Hair follicular keratinocyte (primary cell): ENCODE results near the gene AVPI1. TPM values are rescaled to one million over a fixed set of nuclear protein-coding genes. Genes with fewer than 3 reads are reported as not detected.

Experiments
- total RNA-seq: library from RNA; depleted of rRNA; stranded (reverse); fragments of >200 nt; gene quantifications from 2 replicates; pipeline ENCODE4 v1.2.3, GENCODE V29; 2015

Gene AVPI1
- total RNA-seq, result 23.0 and 23.2 TPM in 2 replicates

DNA sequence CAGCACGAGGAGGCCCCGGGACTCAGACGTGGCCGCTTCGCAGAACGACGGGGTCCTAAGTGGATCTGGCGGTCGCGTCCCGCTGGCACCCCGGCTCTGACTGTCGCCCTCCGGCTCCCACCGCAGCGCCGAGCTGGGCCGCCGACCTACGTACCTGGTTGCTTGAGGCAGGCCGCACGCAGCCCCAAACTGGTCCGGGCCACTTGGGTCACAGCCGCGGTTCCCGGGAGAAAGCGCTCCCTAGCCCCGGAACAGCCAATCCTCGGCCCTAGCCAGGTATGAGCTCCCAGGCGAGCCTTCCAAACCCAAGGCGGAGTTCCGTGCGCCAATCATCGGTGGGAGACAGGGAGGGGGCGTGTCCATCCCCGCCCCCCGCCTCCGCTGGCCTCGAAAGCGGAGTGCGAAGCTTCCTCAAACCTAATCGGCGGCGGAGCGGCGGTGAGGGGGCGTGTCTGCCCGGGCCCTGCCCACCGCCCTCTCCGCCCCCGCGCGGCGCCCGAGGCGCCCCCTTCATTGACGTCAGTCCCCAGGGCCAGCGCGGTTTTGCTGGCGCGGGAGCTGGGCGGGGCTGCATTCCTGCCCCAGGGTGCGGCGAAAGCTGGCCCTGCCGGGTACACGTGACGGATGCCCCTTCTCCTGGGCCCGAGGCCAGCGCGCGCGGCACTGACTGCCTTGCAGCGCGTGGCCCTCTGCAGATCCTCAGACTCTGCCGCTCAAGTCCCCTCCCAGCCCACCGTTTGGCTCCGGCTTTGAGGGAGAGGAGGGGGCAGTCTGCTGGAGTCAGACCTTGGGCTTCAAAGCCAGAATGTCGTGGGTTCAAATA is at the start of gene AVPI1:
Gene AVPI1 (minus strand): TSS at position 280 of the 823 bp plus-strand sequence. CDS start 7,336 bp downstream, outside the sequence.

GRCh38 chr10:97713339-97713825 is 26.3 kb upstream of the AVPI1 start, which contains the start of gene MARVELD1:
MARVELD1 (plus strand) TSS chr10:97713730; CDS start chr10:97713877, 147 bp downstream.

DNA sequence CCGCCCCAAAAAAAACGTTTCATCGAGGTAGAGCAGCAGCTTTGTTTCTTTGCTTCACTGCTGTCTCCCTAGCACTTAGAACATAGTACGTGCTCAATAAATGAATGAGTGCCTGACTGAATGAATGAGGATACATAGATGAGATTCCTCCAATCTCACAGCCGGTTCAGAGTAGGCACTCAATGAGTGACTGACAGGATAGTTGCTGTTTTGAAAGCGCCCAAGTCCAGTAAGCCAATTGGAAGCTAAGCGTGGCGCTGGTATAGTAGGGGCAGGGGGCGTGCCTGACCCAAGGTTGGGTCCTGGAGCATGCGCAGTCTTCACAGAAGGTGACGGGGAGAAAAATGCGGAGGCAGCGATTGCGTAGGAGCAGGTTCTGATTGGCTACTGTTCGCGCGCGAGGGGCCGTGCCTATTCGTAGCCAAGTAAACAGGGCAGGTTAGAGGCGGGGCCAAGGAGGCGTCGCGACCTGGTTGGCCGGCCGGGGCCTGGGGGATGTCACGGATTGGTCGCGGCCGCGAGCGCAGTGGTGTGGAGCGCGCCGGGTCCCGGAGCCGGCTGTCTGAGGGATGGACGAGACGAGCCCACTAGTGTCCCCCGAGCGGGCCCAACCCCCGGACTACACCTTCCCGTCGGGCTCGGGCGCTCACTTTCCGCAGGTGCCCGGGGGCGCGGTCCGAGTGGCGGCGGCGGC is 46.7 kb downstream of the AVPI1 start, which contains the start of gene PI4K2A:
Gene PI4K2A (plus strand): TSS at position 498 of the 694 bp plus-strand sequence. CDS start 72 bp downstream, at position 570.

DNA sequence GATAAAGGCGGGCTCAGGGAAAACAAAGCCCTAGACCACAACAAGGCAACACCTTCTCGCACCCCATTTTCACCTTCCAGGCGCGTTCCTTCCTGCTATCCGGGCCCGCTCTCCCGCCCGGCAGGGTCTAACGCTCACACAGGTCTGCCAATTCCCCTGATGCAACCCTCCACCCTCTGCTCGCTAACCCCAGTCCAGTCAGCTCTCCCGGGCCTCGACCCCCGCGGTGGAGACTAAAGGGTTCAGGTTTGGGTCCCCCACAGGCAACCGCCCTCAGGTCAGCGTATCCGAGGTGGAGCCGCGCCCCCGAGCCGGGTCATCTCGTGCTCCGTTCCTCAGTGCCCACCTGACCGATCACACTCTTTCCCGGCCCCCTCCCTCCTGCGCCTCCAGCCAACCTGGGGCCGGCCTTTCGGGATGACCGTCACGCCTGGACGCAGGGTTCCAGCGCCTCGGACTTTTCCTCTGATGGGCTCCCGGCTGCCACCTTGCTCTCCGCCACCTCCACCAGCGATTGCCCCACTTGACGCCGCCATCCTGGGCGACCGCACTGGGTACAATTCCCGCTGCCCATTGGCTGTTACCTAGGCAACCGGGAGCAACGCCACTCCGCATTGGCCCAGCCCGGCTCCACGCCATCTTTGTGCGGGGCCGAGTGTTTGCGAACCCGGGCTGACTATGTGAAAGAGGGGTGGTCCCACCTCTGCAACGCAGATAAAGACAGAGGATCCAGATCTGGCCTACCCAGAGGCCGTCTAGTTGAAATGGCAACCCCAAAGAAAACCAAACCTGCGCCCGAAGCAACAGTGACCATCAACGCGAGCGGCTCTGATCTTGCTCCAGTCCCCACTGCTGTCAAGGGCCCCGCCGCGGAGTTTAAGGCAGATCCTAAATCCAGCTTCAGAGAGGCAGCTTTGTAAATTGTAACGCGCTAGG is 53.8 kb downstream of the AVPI1 start, which contains the start of gene MORN4:
Gene MORN4 (minus strand): TSS at position 552 of the 936 bp plus-strand sequence. CDS start 13,847 bp downstream, outside the sequence.

Other genes with a start within 250 kb of the AVPI1 start
- gene EXOSC1, start 241.2 kb downstream of the AVPI1 start, total RNA-seq, result 44.2 and 52.7 TPM in 2 replicates
- gene ZDHHC16, start 241.1 kb downstream of the AVPI1 start, total RNA-seq, result 53.5 and 58.4 TPM in 2 replicates
- gene MMS19, start 188.8 kb downstream of the AVPI1 start, total RNA-seq, result 96.5 and 110 TPM in 2 replicates
- gene UBTD1, start 188.3 kb downstream of the AVPI1 start, total RNA-seq, result 25.9 and 28.3 TPM in 2 replicates
- 1.0 and 3.0 TPM in 2 replicates for gene ANKRD2, start 114.5 kb downstream of the AVPI1 start, total RNA-seq
- gene HOGA1, start 102.9 kb downstream of the AVPI1 start, total RNA-seq, result 0.55 and 1.2 TPM in 2 replicates
- gene C10orf62, start 97.5 kb downstream of the AVPI1 start, total RNA-seq, result not detected in 2 replicates
- 6.2 and 7.1 TPM in 2 replicates for gene MORN4, start 53.7 kb downstream of the AVPI1 start, total RNA-seq
- gene PI4K2A, start 46.6 kb downstream of the AVPI1 start, total RNA-seq, result 43.9 and 60.5 TPM in 2 replicates
- gene MARVELD1, start 26.5 kb upstream of the AVPI1 start, total RNA-seq, result 34.8 and 42.0 TPM in 2 replicates
- gene ZFYVE27, start 49.9 kb upstream of the AVPI1 start, total RNA-seq, result 11.6 and 15.9 TPM in 2 replicates
- not detected in 2 replicates for gene SFRP5, start 84.8 kb upstream of the AVPI1 start, total RNA-seq
- 0.46 and 0.47 TPM in 2 replicates for gene GOLGA7B, start 162.6 kb upstream of the AVPI1 start, total RNA-seq